ENCODE results near the gene MAD1L1.

Gene MAD1L1

GRCh38 chr7:1944619-1945210 lies 288.0 kb downstream of the MAD1L1 start:
- DNase-seq, result no peak

DNA sequence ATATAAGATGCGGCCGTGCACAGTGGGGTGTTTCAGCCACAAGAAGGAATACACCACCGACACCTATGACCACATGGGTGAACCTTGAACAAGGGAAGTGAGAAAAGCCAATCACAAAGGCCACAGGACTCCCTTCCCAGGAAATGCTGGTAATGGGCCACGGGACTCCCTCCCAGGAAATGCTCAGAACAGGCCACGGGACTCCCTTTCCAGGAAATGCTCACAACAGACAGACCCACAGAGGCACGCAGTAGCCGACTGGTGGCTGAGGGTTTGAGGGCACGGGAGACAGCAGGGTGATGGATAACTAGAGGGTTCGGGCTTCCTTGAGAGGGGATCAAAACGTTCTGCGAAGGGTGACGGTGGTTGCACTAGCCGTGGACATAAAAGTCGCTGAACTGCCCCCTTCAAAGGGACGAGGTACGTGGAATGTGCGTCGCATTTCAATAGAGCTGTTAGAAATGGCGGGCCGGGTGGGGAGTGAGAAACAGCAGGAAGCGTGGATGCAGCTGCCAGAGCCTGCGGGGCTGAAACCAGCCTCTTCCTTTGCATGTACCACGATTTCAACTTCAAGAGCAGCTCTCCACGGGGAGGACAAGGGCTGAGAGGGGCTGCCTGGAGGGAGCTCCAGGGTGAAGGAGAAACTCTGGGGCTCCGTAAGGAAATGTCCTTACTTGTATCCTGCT lies 288.7 kb downstream of the MAD1L1 start:
- no peak for DNase-seq

DNA sequence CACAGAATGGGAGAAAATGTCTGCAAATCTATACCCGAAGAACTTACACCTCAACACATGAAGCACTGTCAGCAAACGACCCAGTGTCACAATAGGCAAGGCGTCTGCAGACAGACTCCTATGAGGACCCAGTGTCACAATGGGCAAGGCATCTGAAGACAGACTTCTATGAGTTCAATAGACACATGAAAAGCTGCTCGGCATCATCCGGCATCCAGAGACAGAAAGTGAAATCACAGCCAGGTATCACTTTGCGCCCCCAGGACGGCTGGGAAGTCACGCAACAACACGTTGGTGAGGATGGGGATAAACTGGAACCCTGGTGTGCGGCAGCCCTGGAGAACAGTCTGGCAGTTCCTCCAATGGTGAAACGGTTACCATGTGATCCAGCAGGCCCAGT lies 289.4 kb downstream of the MAD1L1 start:
- DNase-seq, result no peak

DNA sequence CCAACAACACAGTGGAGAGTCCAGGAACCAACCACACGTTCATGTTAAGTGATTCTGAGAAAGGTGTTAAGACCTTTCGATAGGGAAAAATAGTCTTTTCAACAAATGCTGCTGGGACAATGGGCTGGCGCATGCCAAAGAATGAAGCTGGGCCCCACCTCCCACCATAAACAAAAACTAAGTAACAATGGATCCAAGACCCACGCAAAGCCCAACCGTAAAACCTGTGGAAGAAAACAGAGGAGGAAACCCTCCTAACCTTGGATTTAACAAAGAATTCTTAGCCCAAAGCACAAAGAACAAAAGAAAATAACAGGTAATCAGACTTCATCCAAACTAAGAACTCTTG lies 289.8 kb downstream of the MAD1L1 start:
- DNase-seq, result no peak

- DNase-seq, result no peak
These were observed 290.4 kb downstream of the MAD1L1 start for GRCh38 chr7:1942243-1942940.

- DNase-seq, result no peak
These were observed 291.1 kb downstream of the MAD1L1 start for GRCh38 chr7:1941464-1942242.

DNA sequence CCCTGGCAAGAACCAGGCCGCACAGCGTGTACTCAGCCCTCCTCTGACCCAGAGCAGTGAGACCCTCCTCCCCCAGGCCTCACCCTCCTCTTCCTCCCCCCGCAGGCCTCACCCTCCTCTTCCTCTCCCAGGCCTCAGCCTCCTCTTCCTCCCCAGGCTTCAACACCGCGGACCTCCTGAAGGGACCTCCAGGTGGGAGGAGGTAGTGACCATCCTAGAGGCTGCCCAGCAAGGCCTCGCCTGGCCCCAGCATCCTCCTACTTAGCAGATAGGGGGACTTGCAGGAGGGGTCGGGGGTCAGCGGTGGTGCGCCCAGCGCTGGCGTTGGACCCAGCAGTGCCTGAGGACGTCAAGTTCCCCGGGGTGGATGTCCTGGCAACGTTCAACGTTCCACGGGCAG lies 291.9 kb downstream of the MAD1L1 start:
- DNase-seq, result no peak

GRCh38 chr7:1940402-1940786 lies 292.4 kb downstream of the MAD1L1 start:
- DNase-seq, result peak; percentile 82

DNA sequence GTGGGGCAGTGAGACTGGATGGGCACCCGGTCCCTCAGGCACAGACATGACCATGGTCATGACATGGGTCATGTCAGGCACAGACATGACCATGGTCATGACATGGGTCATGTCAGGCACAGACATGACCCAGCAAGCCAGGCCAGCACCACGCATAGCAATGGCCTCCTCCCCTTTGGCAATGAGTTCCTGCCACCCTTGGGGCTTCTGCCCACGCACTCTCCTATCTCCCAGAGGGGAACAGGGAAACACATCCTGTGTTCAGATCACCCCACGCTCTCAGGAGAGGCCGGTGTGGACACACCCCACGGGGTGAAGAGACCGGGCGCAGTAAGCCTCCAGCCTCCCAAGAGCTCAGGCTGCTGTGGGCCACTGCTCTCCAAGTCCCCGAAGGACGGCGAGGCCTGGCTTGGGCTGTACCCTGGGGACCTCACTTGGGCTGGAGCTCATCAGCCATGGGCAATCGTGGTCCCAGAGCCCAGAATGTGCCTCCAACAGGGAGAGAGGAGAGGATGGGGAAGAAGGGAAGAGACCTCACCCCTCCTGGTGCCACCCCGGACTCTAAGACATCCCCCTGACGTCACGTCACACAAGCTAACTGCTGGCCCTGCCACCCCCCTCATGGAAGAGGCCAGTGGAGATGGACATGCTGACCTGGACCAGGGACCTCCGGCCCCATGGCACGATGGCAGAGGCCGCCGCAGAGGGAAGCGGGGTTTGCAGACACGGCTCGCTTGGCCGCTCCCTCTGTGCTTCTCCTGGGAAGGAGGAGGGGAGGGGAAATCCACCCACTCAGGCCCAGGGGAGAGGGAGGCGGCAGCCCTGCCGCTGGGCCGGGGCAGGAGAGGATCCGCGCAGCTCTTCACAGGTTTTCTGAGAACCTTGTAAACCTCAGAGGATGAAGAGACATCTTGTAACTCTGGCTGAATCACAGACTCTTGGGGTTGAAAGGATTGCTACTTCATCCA lies 293.0 kb downstream of the MAD1L1 start:
- peak; percentile 62 for DNase-seq

GRCh38 chr7:1938788-1939433 lies 293.8 kb downstream of the MAD1L1 start:
- DNase-seq, result no peak

GRCh38 chr7:1937252-1937605 lies 295.5 kb downstream of the MAD1L1 start:
- DNase-seq, result no peak

GRCh38 chr7:1936531-1937251 lies 296.1 kb downstream of the MAD1L1 start:
- no peak for DNase-seq

- no peak for DNase-seq
These were observed 296.8 kb downstream of the MAD1L1 start for GRCh38 chr7:1936006-1936310.

DNA sequence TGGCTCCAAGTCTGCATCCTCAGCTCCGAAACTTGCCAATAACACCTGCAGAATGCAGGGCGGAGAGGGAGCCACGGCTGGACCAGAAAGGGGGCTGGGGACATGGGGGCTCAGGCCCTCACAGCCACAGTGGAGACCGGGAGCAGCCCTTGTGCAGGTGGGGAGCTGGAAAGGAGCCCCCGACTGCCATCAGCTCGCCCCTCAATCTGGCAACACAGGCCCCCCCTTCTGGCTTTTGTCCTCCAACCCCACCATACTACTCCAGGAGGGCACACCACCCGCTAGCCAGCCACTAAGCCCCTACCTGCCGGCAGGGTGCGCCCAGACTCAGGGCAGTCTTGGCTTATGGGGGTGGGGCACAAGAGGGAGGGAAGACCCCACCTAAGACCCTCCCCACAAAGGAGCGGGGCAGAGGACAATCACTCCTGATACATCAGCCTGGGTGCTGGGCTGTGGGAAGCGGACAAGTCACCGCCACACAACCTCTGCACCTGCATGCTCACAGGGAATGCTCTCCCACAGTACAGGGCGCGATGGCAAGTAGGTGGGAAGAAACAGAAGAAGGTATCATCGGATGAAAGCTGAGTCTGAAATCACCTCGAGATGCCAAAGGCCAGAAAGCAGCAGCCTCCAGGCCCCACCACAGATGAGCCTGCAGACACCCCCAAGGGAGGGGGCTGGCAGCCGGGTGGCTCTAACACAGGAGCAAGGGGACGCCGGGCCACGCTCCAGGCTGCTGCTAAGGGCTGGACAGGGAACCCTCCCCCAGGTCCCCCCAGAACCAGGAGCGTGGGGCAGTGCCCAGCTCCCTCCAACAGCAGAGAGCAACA lies 297.4 kb downstream of the MAD1L1 start:
- DNase-seq, result no peak

DNA sequence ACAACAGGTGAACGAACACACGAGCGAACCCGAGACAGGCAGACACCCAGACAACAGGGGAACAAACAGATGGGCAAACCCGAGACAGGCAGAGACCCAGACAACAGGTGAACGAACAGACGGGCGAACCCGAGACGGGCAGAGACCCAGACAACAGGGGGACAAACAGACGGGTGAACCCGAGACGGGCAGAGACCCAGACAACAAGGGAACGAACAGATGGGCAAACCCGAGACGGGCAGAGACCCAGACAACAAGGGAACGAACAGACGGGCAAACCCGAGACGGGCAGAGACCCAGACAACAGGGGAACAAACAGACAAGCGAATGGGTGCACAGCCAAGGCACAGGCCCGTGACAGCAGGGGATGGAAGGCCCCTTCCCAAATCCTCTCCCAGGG lies 298.0 kb downstream of the MAD1L1 start:
- DNase-seq, result no peak

DNA sequence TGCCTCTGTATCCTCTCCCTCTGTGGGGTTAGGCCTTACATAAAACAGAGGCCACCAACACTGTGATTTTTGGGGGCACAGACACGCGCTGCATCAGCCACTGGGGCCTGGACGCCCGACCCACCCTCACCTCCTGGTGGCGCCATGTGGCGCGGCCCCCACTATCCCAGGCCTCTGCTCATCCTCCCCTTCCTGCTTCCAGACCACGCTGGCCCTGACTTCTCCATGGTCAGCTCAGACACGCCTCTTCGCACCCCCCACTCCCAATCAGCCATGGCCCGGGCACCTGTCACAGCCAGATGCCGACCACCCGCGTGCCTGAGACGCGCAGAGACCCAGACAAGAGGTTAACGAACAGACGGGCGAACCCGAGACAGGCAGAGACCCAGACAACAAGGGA lies 298.7 kb downstream of the MAD1L1 start:
- no peak for DNase-seq

DNA sequence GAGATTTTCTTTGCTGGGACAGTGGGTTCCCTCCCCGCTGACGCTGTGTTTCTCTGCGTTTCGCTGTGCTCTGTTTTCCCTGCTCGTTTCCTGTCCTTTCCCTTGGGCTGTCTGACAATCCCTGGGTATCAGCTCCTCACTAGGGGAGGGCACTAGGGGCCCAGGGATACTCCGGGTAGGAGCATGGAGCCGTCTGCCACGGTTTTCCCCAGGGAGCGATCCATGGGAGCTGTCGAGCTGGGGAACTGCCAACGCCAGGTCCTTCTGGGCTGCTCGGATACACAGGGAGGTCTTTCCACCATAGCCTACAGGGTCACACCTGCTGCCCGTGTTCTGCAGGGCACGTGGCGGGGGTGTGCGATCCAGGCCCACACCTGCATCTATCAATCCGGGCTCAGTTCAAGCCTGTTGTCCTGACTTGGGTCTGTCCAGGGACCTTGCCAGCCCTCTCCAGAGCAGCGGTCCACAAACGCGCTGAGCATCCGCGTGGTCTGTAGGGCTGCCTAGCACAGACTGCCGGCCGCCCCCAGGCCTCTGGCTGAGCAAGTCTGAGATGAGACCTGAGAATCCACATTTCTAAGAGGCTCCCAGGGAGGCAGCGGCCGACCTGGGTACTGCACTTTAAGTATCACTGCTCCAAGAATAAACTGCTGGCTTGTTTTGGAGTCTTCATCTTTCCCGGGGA lies 299.5 kb downstream of the MAD1L1 start:
- DNase-seq, result no peak

DNA sequence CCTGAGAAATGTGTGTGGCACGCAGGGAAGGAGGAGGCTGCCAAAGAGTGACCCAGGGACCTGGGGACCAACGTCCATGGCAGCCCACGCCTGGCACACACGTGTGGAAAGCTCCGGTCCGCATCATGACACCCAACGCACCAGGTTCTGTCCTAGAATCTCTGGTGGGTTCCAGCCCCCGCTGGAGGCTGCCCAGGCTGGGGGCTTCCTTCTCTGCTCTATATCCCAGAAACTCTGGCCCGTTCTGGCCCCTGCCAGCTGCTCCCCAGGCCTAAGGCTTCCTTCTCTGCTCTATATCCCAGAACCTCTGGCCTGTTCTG lies 300.8 kb downstream of the MAD1L1 start:
- DNase-seq, result no peak

- no peak for DNase-seq
These were observed 301.3 kb downstream of the MAD1L1 start for GRCh38 chr7:1931256-1931950.

All from T1000 (cell line).